Astrocyte (in vitro differentiated cells and primary cell): ENCODE measurements around the gene MSX2. TPM values are rescaled to one million over a fixed set of nuclear protein-coding genes. Genes with fewer than 3 reads are reported as not detected.

Source experiments
- DNase-seq: peaks from one replicate; pipeline ENCODE4 v3.0.0-alpha.2; 2010; ENCODE audit warnings: low read depth
- FAIRE-seq: peaks from 2 replicates; lab custom pipeline; 2011; peaks lifted over from hg19 to GRCh38; lab: Jason Lieb, UNC
- H2AFZ ChIP-seq: 2 replicates; pipeline ENCODE4 v1.6.0; 2012; ENCODE audit warnings: low read depth, low read length, inconsistent platforms
- H3K27ac ChIP-seq: 2 replicates; pipeline ENCODE4 v1.5.1; 2011; ENCODE audit warnings: low read depth, low read length, inconsistent platforms
- H3K27me3 ChIP-seq: 2 replicates; pipeline ENCODE4 v1.6.0; 2011; ENCODE audit warnings: low read length, inconsistent platforms; ENCODE audit not compliant: insufficient read depth
- H3K36me3 ChIP-seq: 2 replicates; pipeline ENCODE4 v1.5.1; 2011; ENCODE audit warnings: low read length, inconsistent platforms; ENCODE audit not compliant: insufficient read depth
- H3K4me1 ChIP-seq: 2 replicates; pipeline ENCODE4 v1.5.1; 2011; ENCODE audit warnings: low read length, inconsistent platforms; ENCODE audit not compliant: insufficient read depth
- H3K4me2 ChIP-seq: 2 replicates; pipeline ENCODE4 v1.6.0; 2012; ENCODE audit warnings: low read length, inconsistent platforms
- H3K4me3 ChIP-seq: 2 replicates; pipeline ENCODE4 v1.5.1; 2011; ENCODE audit warnings: low read depth, mild to moderate bottlenecking, low read length, inconsistent platforms; ENCODE audit not compliant: insufficient read depth
- H3K79me2 ChIP-seq: 2 replicates; pipeline ENCODE4 v1.6.0; 2012; ENCODE audit warnings: mild to moderate bottlenecking, low read length, inconsistent platforms; ENCODE audit not compliant: insufficient read depth
- H3K9ac ChIP-seq: 2 replicates; pipeline ENCODE4 v1.6.0; 2012; ENCODE audit warnings: mild to moderate bottlenecking, low read length, inconsistent platforms
- H3K9me3 ChIP-seq: 2 replicates; pipeline ENCODE4 v1.5.1; 2012; ENCODE audit warnings: low read depth, mild to moderate bottlenecking, low read length, inconsistent platforms; ENCODE audit not compliant: insufficient read depth
- H4K20me1 ChIP-seq: 2 replicates; pipeline ENCODE4 v1.6.0; 2012; ENCODE audit warnings: low read length, inconsistent platforms; ENCODE audit not compliant: insufficient read depth
- H3K27ac Mint-ChIP-seq: one replicate; pipeline ENCODE4 v1.8.0; 2021; ENCODE audit warnings: mild to moderate bottlenecking, mixed read lengths; ENCODE audit not compliant: unreplicated experiment
- H3K27me3 Mint-ChIP-seq: one replicate; pipeline ENCODE4 v1.8.0; 2021; ENCODE audit warnings: low read depth, mixed read lengths; ENCODE audit not compliant: unreplicated experiment
- H3K36me3 Mint-ChIP-seq: one replicate; pipeline ENCODE4 v1.8.0; 2021; ENCODE audit warnings: low read depth, mixed read lengths; ENCODE audit not compliant: unreplicated experiment
- H3K4me1 Mint-ChIP-seq: one replicate; pipeline ENCODE4 v1.8.0; 2021; ENCODE audit warnings: low read depth, mixed read lengths; ENCODE audit not compliant: unreplicated experiment
- H3K4me3 Mint-ChIP-seq: one replicate; pipeline ENCODE4 v1.8.0; 2021; ENCODE audit warnings: mild to moderate bottlenecking, moderate library complexity, mixed read lengths; ENCODE audit not compliant: unreplicated experiment
- H3K9me3 Mint-ChIP-seq: one replicate; pipeline ENCODE4 v1.8.0; 2021; ENCODE audit warnings: mild to moderate bottlenecking, mixed read lengths; ENCODE audit not compliant: unreplicated experiment
- CTCF ChIP-seq: IDR thresholded peaks from 2 replicates; pipeline ENCODE4 v1.5.1; 2011; ENCODE audit warnings: low read depth, mild to moderate bottlenecking, inconsistent platforms, low read length, moderate library complexity; ENCODE audit not compliant: insufficient read depth
- EZH2 ChIP-seq: IDR thresholded peaks from 2 replicates; pipeline ENCODE4 v1.6.1; 2012; ENCODE audit warnings: mild to moderate bottlenecking, low read length, inconsistent platforms; ENCODE audit not compliant: insufficient read depth
- total RNA-seq: library from RNA; stranded (reverse); gene quantifications from 2 replicates; pipeline ENCODE4 v1.2.1, GENCODE V29; 2021

MSX2 gene
- total RNA-seq, 1 donor from 2014 or later, result 12.0 TPM

- Mint-ChIP-seq H3K4me3 (no peak overlapping the region), H3K27ac (no peak overlapping the region), H3K27me3 (peaks cover 87% of the 10 kb centered on the region), H3K36me3 (peaks cover 12% of the 10 kb centered on the region), H3K9me3 (peaks cover 7% of the 10 kb centered on the region), H3K4me1 (peaks cover 4% of the 10 kb centered on the region)
- Histone ChIP-seq H3K27me3 (peaks cover 61% of the 10 kb centered on the region), H3K27ac (no peak overlapping the region), H3K9me3 (no peaks in the 10 kb centered on the region), H3K4me1 (peaks cover 14% of the 10 kb centered on the region), H4K20me1 (peaks cover 16% of the 10 kb centered on the region), H3K9ac (no peak overlapping the region), H3K79me2 (peaks cover 5% of the 10 kb centered on the region), H2AFZ (no peak overlapping the region), H3K4me3 (no peak overlapping the region), H3K36me3 (no peaks in the 10 kb centered on the region), H3K4me2 (no peak overlapping the region)
- TF ChIP-seq EZH2, result no peak
- no peak for TF ChIP-seq CTCF
- no peak for DNase-seq
- no peak for FAIRE-seq
These were observed 4.8 kb downstream of the MSX2 start for GRCh38 chr5:174729075-174729680.

GRCh38 chr5:174731214-174732035, 7.0 kb downstream of the MSX2 start:
- no peak for DNase-seq
- H4K20me1 ChIP-seq, result peaks cover 1% of the 10 kb centered on the region

More at GRCh38 chr5:174731214-174732035, 7.0 kb downstream of the MSX2 start:
- TF ChIP-seq EZH2 (peak; percentile 94), CTCF (no peak)
- no peaks in the 10 kb centered on the region for H3K36me3 ChIP-seq
- H3K27ac Mint-ChIP-seq, result no peak overlapping the region
- H3K79me2 ChIP-seq, result no peaks in the 10 kb centered on the region
- peaks cover 18% of the 10 kb centered on the region for H3K4me1 Mint-ChIP-seq
- no peak overlapping the region for H3K27ac ChIP-seq
- H3K9me3 ChIP-seq, result no peaks in the 10 kb centered on the region
- H3K9me3 Mint-ChIP-seq, result peaks cover 4% of the 10 kb centered on the region
- H3K4me1 ChIP-seq, result peaks cover 12% of the 10 kb centered on the region
- peaks cover 91% of the 10 kb centered on the region for H3K27me3 Mint-ChIP-seq
- peak overlapping the region; percentile 68 for H3K4me2 ChIP-seq
- no peak overlapping the region for H3K4me3 Mint-ChIP-seq
- H3K27me3 ChIP-seq, result peaks cover 70% of the 10 kb centered on the region
- no peak overlapping the region for H3K9ac ChIP-seq
- H3K4me3 ChIP-seq, result no peak overlapping the region
- H2AFZ ChIP-seq, result peak overlapping the region; percentile 37
- FAIRE-seq, result no peak
- peaks cover 12% of the 10 kb centered on the region for H3K36me3 Mint-ChIP-seq
